CD14-positive monocyte (primary cell): ENCODE results near the gene PITPNC1. TPM values are rescaled to one million over a fixed set of nuclear protein-coding genes. Genes with fewer than 3 reads are reported as not detected.

Experiments
- DNase-seq, 3 donors: peaks; one replicate each; pipeline ENCODE4 v3.0.0-alpha.2; 2011 to 2022
- H2AFZ ChIP-seq: 2 replicates; pipeline ENCODE4 v1.6.0; 2012; ENCODE audit warnings: mild to moderate bottlenecking, low read depth, low read length, inconsistent platforms; ENCODE audit not compliant: insufficient read depth, poor library complexity, severe bottlenecking
- H3K27ac ChIP-seq, 2 donors: 1 replicate in 1 of 2; 2 replicates in 1 of 2; pipeline ENCODE4 v1.5.1; 2012 to 2013; ENCODE audit warnings: low read length in 2 of 2, control low read depth in 1 of 2, inconsistent platforms in 1 of 2, low read depth in 1 of 2, mild to moderate bottlenecking in 1 of 2
- H3K27me3 ChIP-seq, 2 donors: one replicate each; pipeline versions ENCODE4 v1.6.0 to v1.6.1; 2011 to 2013; ENCODE audit warnings: low read length in 2 of 2; ENCODE audit not compliant: control insufficient read depth in 2 of 2, insufficient read depth in 2 of 2
- H3K36me3 ChIP-seq, 2 donors: replicated peaks in 1 of 2; 1 replicate in 1 of 2; 2 replicates in 1 of 2; pipeline versions ENCODE4 v1.5.1 to v1.6.1; 2012 to 2013; ENCODE audit warnings: low read length in 2 of 2, control low read depth in 1 of 2, inconsistent platforms in 1 of 2, mild to moderate bottlenecking in 1 of 2; ENCODE audit not compliant: insufficient read depth in 2 of 2, control insufficient read depth in 1 of 2
- H3K4me1 ChIP-seq, 2 donors: 1 replicate in 1 of 2; 2 replicates in 1 of 2; pipeline versions ENCODE4 v1.5.1 to v1.6.1; 2012 to 2013; ENCODE audit warnings: low read length in 2 of 2, control low read depth in 1 of 2, inconsistent platforms in 1 of 2, mild to moderate bottlenecking in 1 of 2, moderate library complexity in 1 of 2; ENCODE audit not compliant: insufficient read depth in 2 of 2, control insufficient read depth in 1 of 2
- H3K4me2 ChIP-seq: replicated peaks from 2 replicates; pipeline ENCODE3; 2012; ENCODE audit warnings: low read length, moderate library complexity, mild to moderate bottlenecking; ENCODE audit not compliant: poor library complexity, severe bottlenecking; ENCODE audit errors: extremely low read depth
- H3K4me3 ChIP-seq, 3 experiments: fragments of 200-600 bp in 1 of 3; sonication (generic) in 1 of 3; replicated peaks in 1 of 3; 1 replicate in 2 of 3; 2 replicates in 1 of 3; pipeline ENCODE4 v1.5.1; 2011 to 2013; ENCODE audit warnings: low read length in 3 of 3, mild to moderate bottlenecking in 3 of 3, control low read depth in 2 of 3, low read depth in 2 of 3, inconsistent platforms in 1 of 3, moderate library complexity in 1 of 3
- H3K79me2 ChIP-seq: 2 replicates; pipeline ENCODE4 v1.6.0; 2012; ENCODE audit warnings: mild to moderate bottlenecking, control low read depth, inconsistent platforms, low read length, moderate library complexity; ENCODE audit not compliant: insufficient read depth
- H3K9ac ChIP-seq: 2 replicates; pipeline ENCODE4 v1.6.0; 2017; ENCODE audit warnings: low read length, mild to moderate bottlenecking; ENCODE audit not compliant: insufficient read depth, poor library complexity, severe bottlenecking
- H3K9me3 ChIP-seq, 2 donors: replicated peaks in 1 of 2; 1 replicate in 1 of 2; 2 replicates in 1 of 2; pipeline versions ENCODE4 v1.5.1 to v1.6.1; 2012 to 2013; ENCODE audit warnings: low read length in 2 of 2, control low read depth in 1 of 2; ENCODE audit not compliant: control insufficient read depth in 1 of 2, insufficient read depth in 1 of 2
- H4K20me1 ChIP-seq: 2 replicates; pipeline ENCODE4 v1.6.0; 2012; ENCODE audit warnings: mild to moderate bottlenecking, low read length, control low read depth, moderate library complexity; ENCODE audit not compliant: insufficient read depth
- H3K27ac Mint-ChIP-seq, 7 donors: one replicate each; pipeline ENCODE4 v1.8.0; 2020; ENCODE audit warnings: mild to moderate bottlenecking in 7 of 7, mixed read lengths in 7 of 7, moderate library complexity in 6 of 7, inconsistent platforms in 2 of 7
- H3K27me3 Mint-ChIP-seq, 3 donors: one replicate each; pipeline ENCODE4 v1.8.0; 2021 to 2022; ENCODE audit warnings: low read depth in 3 of 3, mild to moderate bottlenecking in 3 of 3, mixed read lengths in 3 of 3, moderate library complexity in 3 of 3, inconsistent platforms in 1 of 3
- H3K36me3 Mint-ChIP-seq, 2 donors: one replicate each; pipeline ENCODE4 v1.8.0; 2020; ENCODE audit warnings: mixed read lengths in 2 of 2, inconsistent platforms in 1 of 2, mild to moderate bottlenecking in 1 of 2
- H3K4me1 Mint-ChIP-seq: one replicate; pipeline ENCODE4 v1.8.0; 2020; ENCODE audit warnings: mild to moderate bottlenecking, mixed read lengths
- H3K4me3 Mint-ChIP-seq, 2 donors: one replicate each; pipeline ENCODE4 v1.8.0; 2020; ENCODE audit warnings: mild to moderate bottlenecking in 2 of 2, mixed read lengths in 2 of 2, moderate library complexity in 1 of 2
- H3K9me3 Mint-ChIP-seq, 7 donors: one replicate each; pipeline ENCODE4 v1.8.0; 2020 to 2022; ENCODE audit warnings: mixed read lengths in 7 of 7, mild to moderate bottlenecking in 6 of 7, moderate library complexity in 6 of 7, inconsistent platforms in 2 of 7
- CTCF ChIP-seq: fragments of 200-600 bp; IDR thresholded peaks from one replicate; pipeline ENCODE4 v1.8.0; 2022; ENCODE audit warnings: antibody characterized with exemption, mild to moderate bottlenecking
- WGBS: methylation state at CpG from one replicate; pipeline ENCODE4 v1.1.5; 2013; ENCODE audit warnings: missing lambda C conversion rate; ENCODE audit not compliant: insufficient coverage; 5-methylcytosine and 5-hydroxymethylcytosine counted together
- intact Hi-C, 2 donors: fragments of 100-400 bp; cut with micrococcal nuclease; formaldehyde crosslinking; loops; one replicate each; pipeline versions ENCODE4 v1.15.0 to v1.15.1; 2023
- polyA plus RNA-seq, 3 donors: library from polyadenylated mRNA; depleted of rRNA in 1 of 3; unstranded in 2 of 3; stranded (reverse) in 1 of 3; fragments of 300-500 nt in 2 of 3; fragments of >200 nt in 1 of 3; fragmentation: Illumina TruSeq in 2 of 3; gene quantifications; 1 replicate in 2 of 3; 2 replicates in 1 of 3; pipeline ENCODE4 v1.2.3, GENCODE V29; 2012 to 2021

PITPNC1 gene
- polyA plus RNA-seq, 3 donors, result 18.5 to 31.0 (median 21.7) TPM

- Mint-ChIP-seq H3K27ac (no peak overlapping the region), H3K4me1 (no peaks in the 10 kb centered on the region), H3K9me3 (no peaks in the 10 kb centered on the region), H3K36me3 (peaks cover 37 to 45% of the 10 kb centered on the region in 2 donors), H3K27me3 (no peaks in the 10 kb centered on the region), H3K4me3 (no peak overlapping the region)
- H3K27me3 ChIP-seq, result no peaks in the 10 kb centered on the region
- H3K4me2 ChIP-seq, result no peak overlapping the region
- intact Hi-C loops, result no loop called here
- no peaks in the 10 kb centered on the region for H3K4me1 ChIP-seq
- no peak overlapping the region for H3K9ac ChIP-seq
- DNase-seq, result no peak
- H3K36me3 ChIP-seq, result peaks cover 14 to 55% of the 10 kb centered on the region in 2 donors
- no peaks in the 10 kb centered on the region for H3K9me3 ChIP-seq
- no peak overlapping the region for H2AFZ ChIP-seq
- no peak for TF ChIP-seq CTCF
- no peaks in the 10 kb centered on the region for H3K79me2 ChIP-seq
- no peaks in the 10 kb centered on the region for H4K20me1 ChIP-seq
- H3K27ac ChIP-seq, result no peak overlapping the region
- no peak overlapping the region for H3K4me3 ChIP-seq
- 84% methylated on average over 8 of the region's 13 CpGs for WGBS
Observed at GRCh38 chr17:67636834-67637520, 259.9 kb downstream of the PITPNC1 start.

- H3K4me3 Mint-ChIP-seq, result no peak overlapping the region
- no peak overlapping the region for H3K4me2 ChIP-seq
- no peaks in the 10 kb centered on the region for H3K79me2 ChIP-seq
- H3K9me3 Mint-ChIP-seq, result no peaks in the 10 kb centered on the region
- H3K27ac ChIP-seq, result no peak overlapping the region
- no peaks in the 10 kb centered on the region for H4K20me1 ChIP-seq
- no peak for DNase-seq
- H3K27ac Mint-ChIP-seq, result no peak overlapping the region
- H2AFZ ChIP-seq, result no peak overlapping the region
- no peaks in the 10 kb centered on the region for H3K27me3 Mint-ChIP-seq
- peaks cover 26 to 34% of the 10 kb centered on the region in 2 donors for H3K36me3 Mint-ChIP-seq
- H3K9ac ChIP-seq, result no peak overlapping the region
- intact Hi-C loops, result no loop called here
- H3K4me1 Mint-ChIP-seq, result no peaks in the 10 kb centered on the region
- H3K36me3 ChIP-seq, result peaks cover 10 to 44% of the 10 kb centered on the region in 2 donors
- no peaks in the 10 kb centered on the region for H3K27me3 ChIP-seq
- no peak overlapping the region for H3K4me3 ChIP-seq
- no peak for TF ChIP-seq CTCF
- H3K4me1 ChIP-seq, result no peaks in the 10 kb centered on the region
- no peaks in the 10 kb centered on the region for H3K9me3 ChIP-seq
- 97% methylated on average over 4 of the region's 8 CpGs for WGBS
Observed at GRCh38 chr17:67637901-67638641, 261.0 kb downstream of the PITPNC1 start.
